Left lobe of liver (tissue), 2 donors: ENCODE data around the gene SAP30BP. TPM values are rescaled to one million over a fixed set of nuclear protein-coding genes. Genes with fewer than 3 reads are reported as not detected.

ENCODE experiments used
- ATAC-seq: fragments of 200-7000 bp; cut with Tn5 transposase; one replicate; pipeline ENCODE4 v1.9.1; 2020; ENCODE audit warnings: mild to moderate bottlenecking, moderate library complexity
- DNase-seq: peaks from one replicate; pipeline ENCODE4 v3.0.0-alpha.2; 2020; ENCODE audit warnings: low spot score
- total RNA-seq: library from RNA; stranded (reverse); gene quantifications from one replicate; pipeline ENCODE4 v1.2.1, GENCODE V29; 2021
- donor health status: DM: no; HTN: no; CAD: no; lungs with moderate emphysema.
- donor health status: DM: no; HTN: yes; CAD: no.

Gene SAP30BP
- total RNA-seq, 1 donor from 2014 or later = 31.6 TPM

- DNase-seq = no peak
- no peak for ATAC-seq
These were observed 16.4 kb downstream of the SAP30BP start for GRCh38 chr17:75683583-75683982.

- ATAC-seq (no peak), DNase-seq (no peak)
These were observed 17.1 kb downstream of the SAP30BP start for GRCh38 chr17:75684249-75684648.

DNA sequence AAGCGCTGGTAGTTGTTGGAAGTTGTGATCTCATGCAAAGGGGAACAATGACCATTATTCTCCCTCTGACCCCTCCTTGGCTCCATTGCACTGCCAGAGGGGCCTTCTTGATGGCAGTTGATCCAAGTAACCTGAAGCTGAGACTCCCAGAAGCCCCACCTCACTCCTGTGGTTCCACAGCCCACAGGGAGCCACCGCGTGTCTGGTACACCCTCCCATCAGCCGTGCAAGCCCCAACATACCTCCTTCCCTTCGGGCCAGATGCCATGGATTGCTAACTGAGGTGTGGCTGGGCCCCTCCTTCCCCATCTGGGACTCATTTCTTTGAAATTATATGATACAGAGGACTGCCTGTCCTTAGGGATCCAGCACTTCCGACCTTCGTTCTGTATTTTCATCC lies 17.8 kb downstream of the SAP30BP start:
- DNase-seq = no peak
- ATAC-seq = no peak

- DNase-seq = no peak
- ATAC-seq = no peak
These were observed 18.4 kb downstream of the SAP30BP start for GRCh38 chr17:75685499-75685898.

GRCh38 chr17:75688209-75688825 lies 21.2 kb downstream of the SAP30BP start:
- DNase-seq (no peak), ATAC-seq (peak; percentile 26)

DNA sequence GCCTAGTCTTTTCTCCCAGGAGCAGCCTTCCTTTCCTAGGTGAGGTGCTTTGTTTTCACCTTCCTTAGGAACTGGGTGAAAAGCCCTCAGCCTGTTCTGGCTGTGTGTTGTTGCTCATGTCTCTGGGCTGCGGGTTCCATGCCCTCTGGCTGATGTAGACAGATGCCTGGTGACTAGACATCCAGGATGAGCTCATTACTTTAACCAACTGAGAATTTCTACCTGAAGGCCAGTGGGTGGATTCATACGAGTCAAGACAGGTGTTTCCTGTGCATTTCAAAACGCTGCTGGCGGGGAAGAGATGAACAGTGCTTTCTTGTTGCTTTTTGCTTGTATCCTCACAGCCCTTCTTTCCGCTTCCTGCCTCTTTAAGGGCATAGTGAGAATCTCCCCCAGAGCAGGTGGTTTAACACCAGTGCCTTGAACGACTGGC lies 22.3 kb downstream of the SAP30BP start:
- DNase-seq (no peak), ATAC-seq (no peak)

GRCh38 chr17:75691371-75691791 lies 24.2 kb downstream of the SAP30BP start:
- DNase-seq = no peak
- ATAC-seq = no peak

GRCh38 chr17:75691801-75692626 lies 24.9 kb downstream of the SAP30BP start:
- ATAC-seq = no peak
- DNase-seq = no peak

DNA sequence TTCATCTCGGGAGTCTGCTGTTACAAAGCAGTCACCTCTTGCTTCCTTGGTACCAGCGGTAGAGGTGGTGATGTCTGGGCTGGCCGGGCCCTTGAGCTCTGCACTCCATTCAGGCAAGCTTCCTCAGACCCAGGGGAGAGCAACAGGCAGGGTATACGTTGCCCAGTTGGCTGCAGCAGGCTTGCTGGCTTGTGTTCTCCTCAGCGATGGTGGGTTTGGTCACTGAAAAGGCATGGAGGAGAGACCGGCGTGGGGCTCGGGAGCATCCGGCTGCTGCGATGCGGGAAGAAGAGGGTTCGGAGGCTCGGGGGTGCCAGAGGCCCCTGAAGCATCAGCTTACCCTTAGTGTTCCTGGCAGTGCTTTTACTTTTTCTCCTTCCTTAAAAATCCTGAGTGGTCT lies 25.8 kb downstream of the SAP30BP start:
- no peak for DNase-seq

GRCh38 chr17:75693500-75694481 lies 26.7 kb downstream of the SAP30BP start:
- no peak for ATAC-seq

More for the DNA sequence above, 25.8 kb downstream of the SAP30BP start:
- ATAC-seq = no peak

DNA sequence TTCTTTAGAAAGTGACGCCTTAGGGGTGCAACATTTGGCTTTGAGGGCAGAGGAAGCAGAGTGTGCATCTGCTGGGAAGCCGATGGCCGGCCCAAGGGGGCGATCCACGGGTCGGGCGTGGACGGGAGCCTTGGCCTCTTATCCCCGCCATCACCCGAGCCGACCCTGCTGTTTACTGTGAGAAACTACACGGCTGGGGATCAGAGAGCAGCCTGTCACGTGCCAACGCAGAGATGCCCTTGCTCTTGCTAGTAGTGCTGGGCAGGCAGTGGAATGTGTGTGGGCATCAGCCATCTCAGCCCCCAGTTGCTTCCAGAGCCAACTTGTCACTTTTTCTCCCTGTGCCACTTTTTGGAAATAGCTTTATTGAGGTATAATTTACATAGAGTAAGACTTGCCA lies 27.4 kb downstream of the SAP30BP start:
- DNase-seq = no peak

More at GRCh38 chr17:75693500-75694481, 26.7 kb downstream of the SAP30BP start:
- DNase-seq = no peak

GRCh38 chr17:75695141-75695829 lies 28.1 kb downstream of the SAP30BP start:
- DNase-seq = no peak
- no peak for ATAC-seq

More for the DNA sequence above, 27.4 kb downstream of the SAP30BP start:
- ATAC-seq = no peak

DNA sequence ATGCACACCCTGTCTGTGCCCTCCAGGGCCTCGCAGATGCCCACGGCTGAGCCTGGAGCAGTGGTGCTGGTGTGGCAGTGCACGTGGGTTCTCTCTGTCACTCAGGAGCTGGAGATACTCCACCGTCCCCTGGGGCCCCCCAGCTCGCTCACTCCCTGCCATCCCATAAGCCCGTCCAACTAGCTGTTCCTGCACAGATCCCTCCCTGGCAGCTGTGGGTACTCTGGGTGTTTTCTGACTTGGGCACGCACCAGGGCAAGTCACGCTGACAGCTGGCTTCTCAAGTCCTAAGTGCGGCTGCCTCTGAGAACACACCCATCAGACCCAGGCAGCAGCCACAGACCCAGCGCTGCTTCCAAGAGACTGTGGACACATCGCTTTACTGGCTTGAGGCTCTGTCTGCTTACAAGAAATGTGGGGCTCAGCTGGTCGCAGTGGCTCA lies 28.7 kb downstream of the SAP30BP start:
- DNase-seq (no peak), ATAC-seq (no peak)

GRCh38 chr17:75697651-75698291 lies 30.6 kb downstream of the SAP30BP start:
- no peak for DNase-seq
- ATAC-seq = peak; percentile 16

DNA sequence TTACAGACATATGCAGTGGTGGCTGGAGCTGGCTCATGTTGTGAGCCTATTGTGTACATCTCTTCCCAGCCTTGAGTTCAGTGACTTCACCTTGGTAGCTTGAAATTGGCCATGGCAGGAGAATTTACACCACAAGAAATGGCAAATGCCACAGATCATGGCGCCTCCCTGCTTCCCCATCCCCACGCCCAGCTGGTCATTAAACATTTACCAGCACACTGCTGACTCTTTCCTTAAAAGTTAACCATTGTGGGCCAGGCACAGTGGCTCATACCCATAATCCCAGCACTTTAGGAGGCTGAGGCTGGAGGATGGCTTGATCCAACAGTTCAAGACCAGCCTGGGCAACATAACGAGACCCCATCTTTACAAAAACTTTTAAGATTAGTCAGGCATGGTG lies 31.5 kb downstream of the SAP30BP start:
- ATAC-seq = no peak
- no peak for DNase-seq

DNA sequence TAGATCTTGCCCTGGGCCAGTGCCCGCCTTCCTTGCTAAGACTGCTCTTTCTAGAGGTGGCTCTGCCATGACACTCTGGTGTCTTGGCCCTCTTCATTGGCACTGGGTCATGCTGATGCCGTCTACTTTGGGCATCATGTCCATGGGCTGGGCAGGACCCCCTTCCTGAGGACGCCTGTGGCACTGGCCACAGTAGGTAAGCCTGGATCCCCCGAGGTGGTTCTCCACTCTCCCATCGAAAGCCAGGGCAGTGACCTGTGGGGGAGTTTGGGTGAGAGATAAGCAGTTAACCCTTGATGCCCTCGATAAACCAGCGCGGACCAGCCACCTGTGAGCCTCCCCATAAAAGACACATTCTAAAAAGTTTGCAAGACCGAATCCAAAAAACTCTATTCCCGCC lies 34.1 kb downstream of the SAP30BP start:
- DNase-seq (no peak), ATAC-seq (no peak)

- DNase-seq (no peak), ATAC-seq (no peak)
These were observed 36.1 kb downstream of the SAP30BP start for GRCh38 chr17:75703191-75703590.

GRCh38 chr17:75703591-75703990 lies 36.5 kb downstream of the SAP30BP start:
- DNase-seq (no peak), ATAC-seq (no peak)

DNA sequence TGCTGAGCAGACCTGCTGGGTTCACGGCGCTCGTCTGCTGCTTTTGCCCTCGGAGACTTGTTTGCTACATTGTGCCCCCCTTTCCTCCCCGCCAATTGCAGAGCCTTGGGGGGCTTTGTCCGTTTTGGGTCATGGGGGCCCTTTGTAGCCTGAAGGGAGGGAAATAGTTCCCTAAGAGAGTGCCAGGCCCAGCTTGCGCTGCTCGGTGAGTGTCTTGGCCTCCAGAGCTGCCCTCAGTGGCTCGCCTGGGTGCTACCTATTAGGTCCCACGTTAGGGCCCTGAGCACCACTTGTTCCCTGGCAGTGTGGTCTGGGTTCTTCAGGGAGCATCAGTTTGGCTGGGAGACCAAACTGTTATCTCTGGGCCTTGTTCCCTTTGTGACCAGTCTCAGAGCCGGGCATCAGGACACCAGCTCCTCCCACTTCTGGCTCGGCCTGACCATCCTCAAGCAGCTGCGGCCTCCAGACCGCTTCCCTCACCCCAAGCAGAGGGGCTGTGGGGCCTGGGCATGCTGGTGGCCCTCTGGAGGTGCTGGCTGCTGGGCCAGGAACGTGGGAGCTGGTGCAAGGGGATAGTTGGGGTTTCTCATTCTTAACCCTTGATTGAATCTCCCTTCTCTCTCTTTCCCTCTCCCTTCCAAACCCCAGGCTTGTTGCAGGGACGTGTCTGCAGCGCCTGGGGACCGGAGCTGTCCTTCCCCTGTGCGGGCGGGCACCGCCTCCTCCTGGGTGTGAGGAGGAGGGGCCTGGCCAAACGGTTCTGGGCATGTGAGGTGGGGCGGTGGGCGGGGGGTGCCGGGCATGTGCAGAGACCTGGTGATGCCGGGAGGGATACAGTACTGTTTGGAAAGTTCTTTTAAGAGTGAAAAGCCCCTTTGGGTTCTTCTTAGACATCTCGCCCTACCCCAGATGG lies 38.1 kb downstream of the SAP30BP start:
- no peak for DNase-seq
- no peak for ATAC-seq
